AG04449 (cell line): Measurements from ENCODE around the gene RASSF10.

Experiments
- CTCF ChIA-PET: fragments of 350-600 bp; formaldehyde crosslinking; extraction: SDS; loops from one replicate; lab custom pipeline; 2021; ENCODE audit warnings: antibody characterized with exemption; lab: Yijun Ruan, JAX
- POLR2A ChIA-PET: fragments of 400-600, 350-600 bp; formaldehyde crosslinking; extraction: SDS; loops from one replicate; lab custom pipeline; 2020; ENCODE audit warnings: antibody characterized with exemption, inconsistent platforms; lab: Yijun Ruan, JAX
- DNase-seq: peaks from one replicate; pipeline ENCODE4 v3.0.0-alpha.2; 2010; ENCODE audit warnings: low read depth, low spot score
- H3K4me3 ChIP-seq: 2 replicates; pipeline ENCODE4 v1.5.1; 2011; ENCODE audit warnings: low read depth, mild to moderate bottlenecking, control low read depth, low read length
- CTCF ChIP-seq: IDR thresholded peaks from one replicate; pipeline ENCODE4 v1.5.1; 2011; ENCODE audit warnings: mild to moderate bottlenecking, moderate library complexity, low read length, control low read depth, inconsistent platforms; ENCODE audit not compliant: insufficient read depth; ENCODE audit errors: missing control alignments

RASSF10 gene

DNA sequence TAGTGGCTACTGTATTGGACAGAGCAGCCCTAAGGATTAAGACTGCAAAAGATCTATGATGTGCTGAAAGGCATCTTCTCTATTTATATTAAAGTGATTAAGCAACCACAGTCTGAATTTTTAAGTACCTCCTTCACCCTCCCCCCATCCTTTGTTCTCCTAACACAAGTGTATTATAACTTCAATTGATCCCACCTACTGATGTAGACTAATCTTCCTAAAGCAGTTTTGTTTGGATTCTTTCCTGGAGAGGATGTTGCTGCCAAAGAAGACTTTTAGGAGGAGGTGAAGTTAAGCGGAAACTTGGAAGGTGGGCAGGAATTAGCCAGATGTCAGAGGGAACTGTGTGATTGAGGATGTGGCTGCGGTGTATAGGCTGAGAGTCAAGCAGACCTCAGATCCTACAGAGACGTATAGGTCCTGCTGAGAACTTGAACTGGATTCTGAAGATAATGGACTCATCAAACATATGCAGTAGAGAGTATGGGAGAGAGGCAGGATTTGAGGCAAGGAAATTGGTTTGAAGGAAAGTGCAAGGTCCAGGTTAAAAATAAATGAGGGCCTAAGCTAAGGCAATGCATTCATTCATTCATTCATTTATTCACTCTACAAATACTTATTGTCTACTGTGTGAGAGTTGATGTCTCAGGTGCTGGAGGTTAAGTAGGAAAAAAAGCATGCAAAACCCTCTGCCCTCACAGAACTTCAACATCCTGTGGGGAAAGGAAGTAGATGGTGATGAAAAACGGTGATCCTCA lies 5.2 kb upstream of the RASSF10 start:
- ChIA-PET POLR2A (no interaction called here), CTCF (no interaction called here)
- DNase-seq: no peak
- no peak for TF ChIP-seq CTCF
- no peak overlapping the region for H3K4me3 ChIP-seq

DNA sequence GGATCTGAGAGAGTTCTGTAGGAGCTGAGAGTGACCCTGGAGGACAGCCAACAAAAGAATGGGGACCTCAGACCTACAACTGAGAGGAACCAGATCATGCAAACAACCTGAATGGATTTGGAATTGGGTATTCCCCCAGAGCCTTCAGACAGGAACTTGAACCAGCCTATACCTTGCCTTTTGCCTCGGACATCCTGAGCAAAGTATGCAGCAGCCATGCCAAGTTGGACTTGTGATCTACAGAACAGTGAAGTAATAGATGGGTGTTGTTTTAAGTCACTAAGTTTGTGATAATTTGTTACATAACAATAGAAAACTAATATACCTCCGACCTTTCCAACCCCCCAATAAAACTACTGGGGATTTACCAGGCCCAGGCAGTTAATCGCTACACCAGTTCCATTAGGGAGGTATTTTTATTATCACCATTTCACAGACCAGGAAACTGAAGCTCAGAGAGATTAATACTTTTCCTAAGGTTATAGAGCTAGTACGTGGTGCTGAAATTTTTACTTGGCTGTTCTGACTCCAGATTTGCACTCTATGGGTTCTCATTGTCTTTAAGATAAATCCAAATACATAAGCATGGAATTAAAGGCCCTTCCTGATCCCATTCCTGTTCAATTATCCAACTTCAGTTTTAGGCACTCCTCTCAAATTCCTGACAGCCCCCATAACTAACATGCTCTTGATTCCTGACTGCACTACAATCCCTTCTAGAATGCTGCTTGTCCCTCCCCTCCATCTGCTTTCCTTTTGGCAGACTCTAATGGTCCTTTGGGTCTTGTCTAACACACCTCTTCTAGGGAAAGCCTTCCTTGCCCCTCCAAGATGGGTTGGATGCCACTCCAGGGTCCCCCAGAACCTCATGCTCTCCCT lies 1.7 kb upstream of the RASSF10 start:
- no peak for DNase-seq
- ChIA-PET POLR2A (no interaction called here), CTCF (no interaction called here)
- TF ChIP-seq CTCF: no peak
- H3K4me3 ChIP-seq: no peak overlapping the region

- ChIA-PET CTCF (interaction anchor here (0.7 kb wide), 1 partner anchor 44 kb away, joined by 3 read pairs; no protein-coding TSS in a partner anchor), POLR2A (no interaction called here)
- DNase-seq: no peak
- H3K4me3 ChIP-seq: no peak overlapping the region
- TF ChIP-seq CTCF: no peak
Measured at GRCh38 chr11:13008061-13008435, 1.1 kb upstream of the RASSF10 start.

DNA sequence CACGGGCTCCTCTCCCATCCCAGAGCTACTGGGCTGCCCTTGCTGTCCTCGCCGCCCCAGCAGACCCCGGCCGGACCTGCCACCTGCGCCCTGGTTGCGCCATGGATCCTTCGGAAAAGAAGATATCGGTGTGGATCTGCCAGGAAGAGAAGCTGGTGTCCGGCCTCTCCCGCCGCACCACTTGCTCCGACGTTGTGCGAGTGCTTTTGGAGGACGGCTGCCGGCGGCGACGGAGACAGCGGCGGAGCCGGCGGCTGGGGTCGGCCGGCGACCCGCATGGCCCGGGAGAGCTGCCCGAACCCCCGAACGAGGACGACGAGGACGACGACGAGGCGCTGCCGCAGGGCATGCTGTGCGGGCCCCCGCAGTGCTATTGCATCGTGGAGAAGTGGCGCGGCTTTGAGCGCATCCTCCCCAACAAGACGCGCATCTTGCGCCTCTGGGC lies 382 bp downstream of the RASSF10 start:
- ChIA-PET CTCF (no interaction called here), POLR2A (no interaction called here)
- peak overlapping the region; percentile 29 for H3K4me3 ChIP-seq
- no peak for TF ChIP-seq CTCF
- no peak for DNase-seq

DNA sequence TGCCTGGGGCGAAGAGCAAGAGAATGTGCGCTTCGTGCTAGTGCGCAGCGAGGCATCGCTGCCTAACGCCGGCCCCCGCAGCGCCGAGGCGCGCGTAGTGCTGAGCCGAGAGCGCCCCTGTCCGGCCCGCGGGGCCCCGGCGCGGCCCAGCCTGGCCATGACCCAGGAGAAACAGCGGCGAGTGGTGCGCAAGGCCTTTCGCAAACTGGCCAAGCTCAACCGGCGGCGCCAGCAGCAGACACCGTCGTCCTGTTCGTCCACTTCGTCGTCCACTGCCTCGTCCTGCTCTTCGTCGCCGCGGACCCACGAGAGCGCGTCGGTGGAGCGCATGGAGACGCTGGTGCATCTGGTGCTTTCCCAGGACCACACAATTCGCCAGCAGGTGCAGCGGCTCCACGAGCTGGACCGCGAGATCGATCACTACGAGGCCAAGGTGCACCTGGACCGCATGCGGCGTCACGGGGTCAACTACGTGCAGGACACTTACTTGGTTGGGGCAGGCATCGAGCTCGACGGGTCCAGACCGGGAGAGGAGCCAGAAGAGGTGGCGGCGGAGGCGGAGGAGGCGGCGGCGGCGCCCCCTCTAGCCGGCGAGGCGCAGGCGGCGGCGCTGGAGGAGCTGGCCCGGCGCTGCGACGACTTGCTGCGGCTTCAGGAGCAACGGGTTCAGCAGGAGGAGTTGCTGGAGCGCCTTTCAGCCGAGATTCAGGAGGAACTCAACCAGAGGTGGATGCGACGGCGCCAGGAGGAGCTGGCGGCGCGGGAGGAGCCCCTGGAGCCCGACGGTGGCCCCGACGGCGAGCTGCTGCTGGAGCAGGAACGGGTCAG lies 1.0 kb downstream of the RASSF10 start:
- no peak for DNase-seq
- POLR2A ChIA-PET: no interaction called here
- no peak overlapping the region for H3K4me3 ChIP-seq
- CTCF ChIA-PET: interaction anchor here (0.7 kb wide), 1 partner anchor 46 kb away, joined by 3 read pairs; no protein-coding TSS in a partner anchor
- TF ChIP-seq CTCF: no peak
